C4-2B (cell line): ENCODE measurements around the gene LYZ.

Experiments used
- ZFX ChIP-seq: fragments of 450-650 bp; IDR thresholded peaks from 2 replicates; pipeline ENCODE4 v1.6.1; 2017
- TF ChIP-seq, protein P1 (sequence below): fragments of 450-650 bp; conservative IDR thresholded peaks from 2 replicates; pipeline ENCODE4 v1.5.1; 2017; ENCODE audit warnings: mild to moderate bottlenecking

DNA sequence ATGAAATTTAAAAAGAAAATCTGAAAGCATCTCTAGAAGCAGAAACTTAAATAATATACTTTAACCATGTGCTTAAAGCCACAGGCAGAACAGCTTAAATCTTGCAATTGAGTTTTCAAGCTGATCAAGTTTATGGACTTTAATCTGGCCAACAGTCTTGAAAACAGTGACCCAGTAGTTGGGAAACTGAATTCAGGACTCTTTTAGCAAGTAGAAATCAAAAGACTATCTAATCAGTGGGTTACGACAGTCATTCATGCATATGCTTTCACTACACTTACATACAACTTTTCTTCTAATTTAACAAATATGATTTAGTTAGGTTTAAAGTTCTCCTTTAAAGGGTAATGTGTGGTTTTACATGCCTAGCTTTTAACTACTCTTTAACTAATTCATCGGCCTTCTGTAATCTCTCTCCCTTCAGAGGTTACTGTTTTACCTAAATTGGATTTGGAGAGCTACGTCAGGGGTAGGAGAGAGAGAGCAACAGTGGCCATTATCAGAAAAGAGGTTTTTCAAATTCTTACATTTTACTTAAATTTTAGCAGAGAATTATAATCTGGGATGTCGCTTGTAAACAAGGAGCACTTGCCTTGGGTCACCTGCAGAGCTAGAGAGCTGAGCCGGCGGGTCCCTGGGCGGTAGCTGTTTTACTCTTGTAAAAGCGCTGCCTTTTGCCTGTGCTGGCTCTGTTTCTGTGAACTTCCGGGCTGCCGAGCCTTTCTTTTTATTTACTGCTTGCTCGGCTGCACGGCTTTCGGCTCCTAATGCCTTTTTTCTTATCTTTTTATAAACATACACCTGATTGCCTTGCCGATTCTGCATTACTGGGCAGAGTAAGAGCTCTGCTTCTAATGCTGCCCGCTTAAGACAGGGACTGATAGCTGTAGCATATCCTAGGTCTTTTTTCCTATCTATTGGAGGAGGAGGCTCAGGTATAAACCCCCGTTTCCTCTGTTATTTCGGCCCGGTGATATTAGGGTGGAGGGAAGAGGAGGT, 17.4 kb upstream of the LYZ start:
- TF ChIP-seq, protein P1, sequence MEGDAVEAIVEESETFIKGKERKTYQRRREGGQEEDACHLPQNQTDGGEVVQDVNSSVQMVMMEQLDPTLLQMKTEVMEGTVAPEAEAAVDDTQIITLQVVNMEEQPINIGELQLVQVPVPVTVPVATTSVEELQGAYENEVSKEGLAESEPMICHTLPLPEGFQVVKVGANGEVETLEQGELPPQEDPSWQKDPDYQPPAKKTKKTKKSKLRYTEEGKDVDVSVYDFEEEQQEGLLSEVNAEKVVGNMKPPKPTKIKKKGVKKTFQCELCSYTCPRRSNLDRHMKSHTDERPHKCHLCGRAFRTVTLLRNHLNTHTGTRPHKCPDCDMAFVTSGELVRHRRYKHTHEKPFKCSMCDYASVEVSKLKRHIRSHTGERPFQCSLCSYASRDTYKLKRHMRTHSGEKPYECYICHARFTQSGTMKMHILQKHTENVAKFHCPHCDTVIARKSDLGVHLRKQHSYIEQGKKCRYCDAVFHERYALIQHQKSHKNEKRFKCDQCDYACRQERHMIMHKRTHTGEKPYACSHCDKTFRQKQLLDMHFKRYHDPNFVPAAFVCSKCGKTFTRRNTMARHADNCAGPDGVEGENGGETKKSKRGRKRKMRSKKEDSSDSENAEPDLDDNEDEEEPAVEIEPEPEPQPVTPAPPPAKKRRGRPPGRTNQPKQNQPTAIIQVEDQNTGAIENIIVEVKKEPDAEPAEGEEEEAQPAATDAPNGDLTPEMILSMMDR: no peak
- no peak for TF ChIP-seq ZFX
